ENCODE results near the gene TES. TPM values are rescaled to one million over a fixed set of nuclear protein-coding genes. Genes with fewer than 3 reads are reported as not detected.

The TES gene
- polyA plus RNA-seq, 1 donor from 2014 or later: 38.0 TPM

- Histone ChIP-seq H3K9me2 (ENCODE audit: insufficient read depth, low read length) (no peaks in the 10 kb centered on the region), H3K4me2 (ENCODE audit: low read length) (no peak overlapping the region), H3F3A (ENCODE audit: insufficient read depth, low read length, poor library complexity, severe bottlenecking) (no peaks in the 10 kb centered on the region), H3K9ac (ENCODE audit: low read length) (no peak overlapping the region), H3K27me3 (ENCODE audit: insufficient read depth, low read depth, low read length) (no peaks in the 10 kb centered on the region), H3K4me3 (ENCODE audit: low read length) (no peak overlapping the region), H4K20me1 (ENCODE audit: insufficient read depth) (no peaks in the 10 kb centered on the region), H3K9me3 (ENCODE audit: low read length) (no peaks in the 10 kb centered on the region), H3K79me2 (replicated peaks; ENCODE audit: insufficient read depth, low read length) (no peaks in the 10 kb centered on the region), H2AFZ (ENCODE audit: low read depth, low read length) (no peak overlapping the region), H3K36me3 (ENCODE audit: insufficient read depth, low read length) (no peaks in the 10 kb centered on the region), H3K27ac (ENCODE audit: low read length) (no peak overlapping the region)
- no peak for TF ChIP-seq MXI1 (conservative IDR thresholded peaks at IDR 0.05; ENCODE audit: poor library complexity, severe bottlenecking)
- no peak for TF ChIP-seq POLR2AphosphoS5 (IDR thresholded peaks at IDR 0.05)
- TF ChIP-seq CTCF (IDR thresholded peaks at IDR 0.05; ENCODE audit: poor library complexity, severe bottlenecking): no peak
- no peak for TF ChIP-seq RAD21 (conservative IDR thresholded peaks at IDR 0.05)
- TF ChIP-seq EP300 (conservative IDR thresholded peaks at IDR 0.05; ENCODE audit: poor library complexity, severe bottlenecking): no peak
- no peak for TF ChIP-seq SMC3 (conservative IDR thresholded peaks at IDR 0.05; ENCODE audit: poor library complexity)
- no peak for TF ChIP-seq TAF1 (IDR thresholded peaks at IDR 0.05; ENCODE audit: low read depth)
- TF ChIP-seq REST (IDR thresholded peaks at IDR 0.05; ENCODE audit: borderline replicate concordance): no peak
- TF ChIP-seq EZH2 (IDR thresholded peaks at IDR 0.05; ENCODE audit: borderline replicate concordance, insufficient read depth, low read length, poor library complexity, severe bottlenecking): no peak
Observed at GRCh38 chr7:116280803-116281202, 70.5 kb downstream of the TES start.

GRCh38 chr7:116283595-116284204, 73.4 kb downstream of the TES start:
- H3F3A ChIP-seq (ENCODE audit: insufficient read depth, low read length, poor library complexity, severe bottlenecking): no peaks in the 10 kb centered on the region
- H2AFZ ChIP-seq (ENCODE audit: low read depth, low read length): no peak overlapping the region
- no peaks in the 10 kb centered on the region for H3K27me3 ChIP-seq (ENCODE audit: insufficient read depth, low read depth, low read length)
- no peak overlapping the region for H3K4me2 ChIP-seq (ENCODE audit: low read length)
- TF ChIP-seq REST (IDR thresholded peaks at IDR 0.05; ENCODE audit: borderline replicate concordance): no peak
- TF ChIP-seq POLR2AphosphoS5 (IDR thresholded peaks at IDR 0.05): no peak
- no peak for TF ChIP-seq TAF1 (IDR thresholded peaks at IDR 0.05; ENCODE audit: low read depth)
- no peak for TF ChIP-seq EZH2 (IDR thresholded peaks at IDR 0.05; ENCODE audit: borderline replicate concordance, insufficient read depth, low read length, poor library complexity, severe bottlenecking)
- no peak for TF ChIP-seq RAD21 (conservative IDR thresholded peaks at IDR 0.05)
- TF ChIP-seq SMC3 (conservative IDR thresholded peaks at IDR 0.05; ENCODE audit: poor library complexity): no peak
- no peak for TF ChIP-seq CTCF (IDR thresholded peaks at IDR 0.05; ENCODE audit: poor library complexity, severe bottlenecking)
- no peak for TF ChIP-seq EP300 (conservative IDR thresholded peaks at IDR 0.05; ENCODE audit: poor library complexity, severe bottlenecking)
- no peak for TF ChIP-seq MXI1 (conservative IDR thresholded peaks at IDR 0.05; ENCODE audit: poor library complexity, severe bottlenecking)
- H3K4me3 ChIP-seq (ENCODE audit: low read length): no peak overlapping the region
- no peak overlapping the region for H3K9ac ChIP-seq (ENCODE audit: low read length)
- no peaks in the 10 kb centered on the region for H3K79me2 ChIP-seq (replicated peaks; ENCODE audit: insufficient read depth, low read length)
- no peaks in the 10 kb centered on the region for H3K9me3 ChIP-seq (ENCODE audit: low read length)
- H4K20me1 ChIP-seq (ENCODE audit: insufficient read depth): no peaks in the 10 kb centered on the region
- no peaks in the 10 kb centered on the region for H3K9me2 ChIP-seq (ENCODE audit: insufficient read depth, low read length)
- H3K27ac ChIP-seq (ENCODE audit: low read length): no peak overlapping the region
- H3K36me3 ChIP-seq (ENCODE audit: insufficient read depth, low read length): no peaks in the 10 kb centered on the region

Data from neural cell (in vitro differentiated cells).